Stimulated activated CD8-positive, alpha-beta memory T cell treated with anti-CD3 and anti-CD28 coated beads, Interleukin-4, amount 100 ng/mL, for 48 hours (primary cell): Measurements from ENCODE around the gene PPP6R1.

Experiments
- DNase-seq: peaks from one replicate; pipeline ENCODE4 v3.0.0-alpha.2; 2020

The PPP6R1 gene

GRCh38 chr19:55279770-55280643 lies 21.2 kb upstream of the PPP6R1 start, which contains the start of gene HSPBP1:
HSPBP1 (minus strand) TSS chr19:55280110; CDS start chr19:55279608, 502 bp downstream.
- peak; percentile 98 for DNase-seq

- DNase-seq = no peak
Measured at GRCh38 chr19:55279340-55279739, 20.5 kb upstream of the PPP6R1 start.

GRCh38 chr19:55278391-55279135 lies 19.7 kb upstream of the PPP6R1 start:
- no peak for DNase-seq

- no peak for DNase-seq
Measured at GRCh38 chr19:55277494-55277893, 18.7 kb upstream of the PPP6R1 start.

- no peak for DNase-seq
Measured at GRCh38 chr19:55276720-55277430, 18.1 kb upstream of the PPP6R1 start.

- DNase-seq = no peak
Measured at GRCh38 chr19:55275851-55276719, 17.3 kb upstream of the PPP6R1 start.

GRCh38 chr19:55273978-55274707 lies 15.3 kb upstream of the PPP6R1 start:
- DNase-seq = no peak

GRCh38 chr19:55272142-55272541 lies 13.3 kb upstream of the PPP6R1 start:
- DNase-seq = no peak

GRCh38 chr19:55270172-55270942 lies 11.5 kb upstream of the PPP6R1 start:
- DNase-seq = no peak

GRCh38 chr19:55269299-55269698 lies 10.5 kb upstream of the PPP6R1 start:
- DNase-seq = no peak

GRCh38 chr19:55266840-55267239 lies 8.0 kb upstream of the PPP6R1 start:
- no peak for DNase-seq

GRCh38 chr19:55266404-55266803 lies 7.6 kb upstream of the PPP6R1 start:
- DNase-seq = no peak

- DNase-seq = no peak
Measured at GRCh38 chr19:55265723-55266386, 7.0 kb upstream of the PPP6R1 start.

- DNase-seq = no peak
Measured at GRCh38 chr19:55265173-55265572, 6.4 kb upstream of the PPP6R1 start.

GRCh38 chr19:55264531-55264930 lies 5.7 kb upstream of the PPP6R1 start:
- no peak for DNase-seq

GRCh38 chr19:55262359-55262758 lies 3.5 kb upstream of the PPP6R1 start:
- no peak for DNase-seq

- no peak for DNase-seq
Measured at GRCh38 chr19:55261671-55262126, 2.9 kb upstream of the PPP6R1 start.

- DNase-seq = no peak
Measured at GRCh38 chr19:55259540-55260210, 858 bp upstream of the PPP6R1 start.

- peak; percentile 63 for DNase-seq
Measured at GRCh38 chr19:55258476-55258827, 365 bp downstream of the PPP6R1 start.
